ENCODE results near the gene ODAD4. TPM values are rescaled to one million over a fixed set of nuclear protein-coding genes. Genes with fewer than 3 reads are reported as not detected.

The ODAD4 gene
- polyA plus RNA-seq, 3 donors = 0.04 to 0.28 (median 0.23) TPM

DNA sequence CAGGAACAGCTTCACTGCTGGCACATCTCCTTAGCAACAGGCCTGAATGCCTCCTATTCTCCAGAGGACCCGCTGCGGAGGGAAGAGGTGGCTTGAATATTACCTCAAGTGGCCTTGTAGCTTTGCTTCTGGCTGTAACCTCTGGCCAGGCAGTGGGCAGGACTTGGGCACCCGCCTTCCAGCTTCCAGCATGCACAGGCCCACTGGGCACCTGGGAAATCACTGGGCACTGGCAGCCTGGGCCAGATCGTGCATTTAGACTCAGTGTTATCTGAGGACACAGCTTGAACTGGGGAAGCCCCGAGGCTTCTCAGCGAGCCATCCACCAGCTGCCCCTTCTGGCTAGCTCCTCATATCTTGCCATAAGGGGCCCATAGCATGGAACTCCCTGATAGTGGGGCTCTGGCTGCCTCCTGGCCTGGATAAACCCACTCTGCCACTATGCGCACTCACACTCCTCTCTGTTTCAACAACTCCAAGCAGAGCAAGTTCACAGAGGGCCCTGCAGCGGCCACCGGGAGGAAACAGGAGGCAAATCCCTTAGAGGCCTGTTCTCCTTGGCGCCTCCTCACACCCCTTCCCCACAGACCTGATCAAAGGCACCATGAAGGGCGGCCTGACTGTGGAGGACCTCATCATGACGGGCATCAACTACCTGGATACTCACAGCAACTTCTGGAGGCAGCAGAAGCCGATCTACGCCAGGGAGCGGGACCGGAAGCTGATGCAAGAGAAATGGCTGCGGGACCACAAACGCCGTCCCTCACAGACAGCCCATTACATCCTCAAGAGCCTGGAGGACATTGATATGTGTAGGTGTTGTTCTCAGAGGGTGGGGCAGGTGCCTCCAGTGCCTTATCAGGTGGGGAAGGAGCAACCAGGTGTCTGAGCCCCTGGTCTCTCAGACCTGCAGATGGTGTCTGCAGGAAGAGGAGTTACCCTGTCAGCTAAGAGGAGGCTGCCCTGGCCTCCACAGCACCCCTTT is 7.8 kb downstream of the ODAD4 start:
- Mint-ChIP-seq H3K27me3 (ENCODE audit: low read depth in 3 of 3) (peaks cover 2 to 4% (median 2%) of the 10 kb centered on the region in 3 donors), H3K9me3 (no peaks in the 10 kb centered on the region), H3K36me3 (no peaks in the 10 kb centered on the region), H3K4me3 (no peak overlapping the region), H3K27ac (no peak overlapping the region), H3K4me1 (peaks cover 4% of the 10 kb centered on the region)
- Histone ChIP-seq H3K9ac (ENCODE audit: insufficient read depth, low read length, poor library complexity, severe bottlenecking) (no peak overlapping the region), H3K4me2 (replicated peaks; ENCODE audit: extremely low read depth, low read length, poor library complexity, severe bottlenecking) (no peak overlapping the region), H3K4me1 (ENCODE audit: control insufficient read depth in 1 of 2, insufficient read depth in 2 of 2, low read length in 2 of 2) (peaks cover 5 to 6% of the 10 kb centered on the region in 2 donors), H3K27me3 (ENCODE audit: control insufficient read depth in 2 of 2, insufficient read depth in 2 of 2, low read length in 2 of 2) (no peaks in the 10 kb centered on the region), H3K4me3 (replicated peaks in 1 of 3; ENCODE audit: low read depth in 2 of 3, low read length in 3 of 3) (no peak overlapping the region), H4K20me1 (ENCODE audit: insufficient read depth, low read length) (no peaks in the 10 kb centered on the region), H3K27ac (ENCODE audit: low read depth in 1 of 2, low read length in 2 of 2) (no peak overlapping the region), H3K9me3 (replicated peaks in 1 of 2; ENCODE audit: control insufficient read depth in 1 of 2, insufficient read depth in 1 of 2, low read length in 2 of 2) (no peaks in the 10 kb centered on the region), H3K79me2 (ENCODE audit: insufficient read depth, low read length) (no peaks in the 10 kb centered on the region), H3K36me3 (replicated peaks in 1 of 2; ENCODE audit: control insufficient read depth in 1 of 2, insufficient read depth in 2 of 2, low read length in 2 of 2) (no peaks in the 10 kb centered on the region), H2AFZ (ENCODE audit: insufficient read depth, low read depth, low read length, poor library complexity, severe bottlenecking) (no peak overlapping the region)
- no peak for DNase-seq
- TF ChIP-seq, protein P1, sequence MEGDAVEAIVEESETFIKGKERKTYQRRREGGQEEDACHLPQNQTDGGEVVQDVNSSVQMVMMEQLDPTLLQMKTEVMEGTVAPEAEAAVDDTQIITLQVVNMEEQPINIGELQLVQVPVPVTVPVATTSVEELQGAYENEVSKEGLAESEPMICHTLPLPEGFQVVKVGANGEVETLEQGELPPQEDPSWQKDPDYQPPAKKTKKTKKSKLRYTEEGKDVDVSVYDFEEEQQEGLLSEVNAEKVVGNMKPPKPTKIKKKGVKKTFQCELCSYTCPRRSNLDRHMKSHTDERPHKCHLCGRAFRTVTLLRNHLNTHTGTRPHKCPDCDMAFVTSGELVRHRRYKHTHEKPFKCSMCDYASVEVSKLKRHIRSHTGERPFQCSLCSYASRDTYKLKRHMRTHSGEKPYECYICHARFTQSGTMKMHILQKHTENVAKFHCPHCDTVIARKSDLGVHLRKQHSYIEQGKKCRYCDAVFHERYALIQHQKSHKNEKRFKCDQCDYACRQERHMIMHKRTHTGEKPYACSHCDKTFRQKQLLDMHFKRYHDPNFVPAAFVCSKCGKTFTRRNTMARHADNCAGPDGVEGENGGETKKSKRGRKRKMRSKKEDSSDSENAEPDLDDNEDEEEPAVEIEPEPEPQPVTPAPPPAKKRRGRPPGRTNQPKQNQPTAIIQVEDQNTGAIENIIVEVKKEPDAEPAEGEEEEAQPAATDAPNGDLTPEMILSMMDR (IDR thresholded peaks at IDR 0.05) = no peak
- 96% methylated on average over 10 of the region's 19 CpGs for WGBS (ENCODE audit: insufficient coverage)
- intact Hi-C loops (cut with micrococcal nuclease) = loop anchor here in 1 of 2 donors (5.0 kb wide), 1 partner anchor 34 kb away; no protein-coding TSS in a partner anchor

DNA sequence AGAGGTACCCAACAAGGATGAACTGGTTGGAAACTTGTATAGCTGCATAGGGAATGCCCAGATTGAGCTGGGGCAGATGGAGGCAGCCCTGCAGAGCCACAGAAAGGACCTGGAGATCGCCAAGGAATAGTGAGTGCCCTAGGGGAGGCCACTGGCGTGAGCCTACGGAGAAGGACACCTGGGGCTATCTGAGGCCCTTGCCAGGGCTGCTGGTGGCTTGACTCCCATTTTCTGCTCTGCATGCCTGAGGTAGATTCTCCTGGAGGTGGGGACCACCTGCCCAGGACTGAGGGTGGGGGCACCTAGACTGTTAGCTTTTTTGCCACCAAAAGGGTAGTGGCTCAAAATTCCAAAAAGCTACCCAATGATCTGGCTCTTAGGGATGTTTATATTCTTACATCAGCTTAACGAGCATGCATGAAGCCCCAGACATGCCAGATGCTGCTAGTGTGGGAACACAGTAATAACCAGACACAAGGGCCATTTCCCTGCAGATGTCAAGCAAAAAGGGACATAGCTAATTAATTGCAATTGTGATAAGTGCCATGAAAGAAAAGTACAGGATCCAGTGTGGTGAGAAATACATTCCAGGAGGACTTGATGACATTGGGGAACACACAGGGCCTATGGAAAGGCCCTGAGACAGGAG is 8.8 kb downstream of the ODAD4 start:
- Histone ChIP-seq H4K20me1 (ENCODE audit: insufficient read depth, low read length) (no peaks in the 10 kb centered on the region), H3K4me2 (replicated peaks; ENCODE audit: extremely low read depth, low read length, poor library complexity, severe bottlenecking) (no peak overlapping the region), H3K27ac (ENCODE audit: low read depth in 1 of 2, low read length in 2 of 2) (no peak overlapping the region), H3K27me3 (ENCODE audit: control insufficient read depth in 2 of 2, insufficient read depth in 2 of 2, low read length in 2 of 2) (no peaks in the 10 kb centered on the region), H3K9me3 (replicated peaks in 1 of 2; ENCODE audit: control insufficient read depth in 1 of 2, insufficient read depth in 1 of 2, low read length in 2 of 2) (no peaks in the 10 kb centered on the region), H3K9ac (ENCODE audit: insufficient read depth, low read length, poor library complexity, severe bottlenecking) (no peak overlapping the region), H3K4me3 (replicated peaks in 1 of 3; ENCODE audit: low read depth in 2 of 3, low read length in 3 of 3) (no peak overlapping the region), H3K79me2 (ENCODE audit: insufficient read depth, low read length) (no peaks in the 10 kb centered on the region), H3K4me1 (ENCODE audit: control insufficient read depth in 1 of 2, insufficient read depth in 2 of 2, low read length in 2 of 2) (no peaks in the 10 kb centered on the region), H2AFZ (ENCODE audit: insufficient read depth, low read depth, low read length, poor library complexity, severe bottlenecking) (no peak overlapping the region), H3K36me3 (replicated peaks in 1 of 2; ENCODE audit: control insufficient read depth in 1 of 2, insufficient read depth in 2 of 2, low read length in 2 of 2) (no peaks in the 10 kb centered on the region)
- H3K27ac Mint-ChIP-seq = no peak overlapping the region
- TF ChIP-seq, protein P1 (IDR thresholded peaks at IDR 0.05) = no peak
- no peaks in the 10 kb centered on the region for H3K4me1 Mint-ChIP-seq
- no peak overlapping the region for H3K4me3 Mint-ChIP-seq
- WGBS (ENCODE audit: insufficient coverage) = 95% methylated on average over 4 of the region's 4 CpGs
- peaks cover 2 to 4% (median 2%) of the 10 kb centered on the region in 3 donors for H3K27me3 Mint-ChIP-seq (ENCODE audit: low read depth in 3 of 3)
- no peaks in the 10 kb centered on the region for H3K36me3 Mint-ChIP-seq
- intact Hi-C loops (cut with micrococcal nuclease) = loop anchor here in 1 of 2 donors (5.0 kb wide), 1 partner anchor 33 kb away; no protein-coding TSS in a partner anchor
- no peaks in the 10 kb centered on the region for H3K9me3 Mint-ChIP-seq
- no peak for DNase-seq

Data from CD14-positive monocyte (primary cell).